Uterus (tissue), 4 donors: ENCODE measurements around the gene DOCK4. TPM values are rescaled to one million over a fixed set of nuclear protein-coding genes. Genes with fewer than 3 reads are reported as not detected.

ENCODE experiments used
- DNase-seq, 2 donors: peaks; one replicate each; pipeline ENCODE4 v3.0.0-alpha.2; 2019 to 2020
- H3K27ac ChIP-seq, 2 donors: fragments of 200-600 bp; sonication (generic); 1 replicate in 1 of 2; 2 replicates in 1 of 2; pipeline ENCODE4 v1.5.1; 2016 to 2018
- H3K27me3 ChIP-seq, 2 donors: fragments of 200-600 bp; sonication (generic); one replicate each; pipeline ENCODE4 v1.5.1; 2018 to 2019; ENCODE audit warnings: control low read depth in 1 of 2
- H3K36me3 ChIP-seq, 2 donors: fragments of 200-600 bp; sonication (generic); one replicate each; pipeline ENCODE4 v1.5.1; 2019; ENCODE audit warnings: control low read depth in 1 of 2
- H3K4me1 ChIP-seq, 2 donors: fragments of 200-600 bp; sonication (generic); one replicate each; pipeline ENCODE4 v1.5.1; 2018 to 2019; ENCODE audit warnings: control low read depth in 1 of 2
- H3K4me3 ChIP-seq, 2 donors: fragments of 200-600 bp; sonication (generic); 1 replicate in 1 of 2; 2 replicates in 1 of 2; pipeline ENCODE4 v1.5.1; 2018 to 2019; ENCODE audit warnings: mild to moderate bottlenecking in 1 of 2
- H3K9me3 ChIP-seq, 2 donors: fragments of 200-600 bp; sonication (generic); one replicate each; pipeline ENCODE4 v1.5.1; 2019; ENCODE audit warnings: control low read depth in 1 of 2
- CTCF ChIP-seq, 4 experiments: fragments of 200-600 bp in 2 of 4; fragments of 450-650 bp in 2 of 4; sonication (generic) in 2 of 4; IDR thresholded peaks; one replicate each; pipeline ENCODE4 v1.5.1; 2016 to 2019; ENCODE audit warnings: antibody characterized with exemption in 4 of 4, mild to moderate bottlenecking in 2 of 4, moderate library complexity in 1 of 4
- POLR2A ChIP-seq, 2 donors: fragments of 450-650 bp; IDR thresholded peaks; one replicate each; pipeline ENCODE4 v1.6.1; 2016; ENCODE audit warnings: antibody characterized with exemption in 2 of 2, mild to moderate bottlenecking in 1 of 2, moderate library complexity in 1 of 2
- intact Hi-C: fragments of 100-400 bp; cut with DNase I; formaldehyde crosslinking; loops from one replicate; pipeline ENCODE4 v1.15.1; 2023; ENCODE audit warnings: low total_unique reads
- total RNA-seq, 4 donors: library from RNA; depleted of rRNA in 3 of 4; stranded (reverse); fragments of >200 nt in 3 of 4; gene quantifications; one replicate each; pipeline versions ENCODE4 v1.1.0 to v1.2.4, GENCODE V29; 2014 to 2023
- donor health status: DM: yes; HTN: yes; CAD: no.

The DOCK4 gene
- total RNA-seq, 4 donors from 2014 or later, result 48.8 to 217 (median 72.3) TPM

GRCh38 chr7:112093409-112093808 is 112.8 kb downstream of the DOCK4 start:
- H3K27ac ChIP-seq, result no peak overlapping the region
- H3K9me3 ChIP-seq, result no peaks in the 10 kb centered on the region
- no peaks in the 10 kb centered on the region for H3K27me3 ChIP-seq
- intact Hi-C loops, result no loop called here
- H3K4me3 ChIP-seq, result no peak overlapping the region
- H3K4me1 ChIP-seq, result no peaks in the 10 kb centered on the region
- H3K36me3 ChIP-seq, result no peaks in the 10 kb centered on the region
- TF ChIP-seq CTCF (IDR thresholded peaks at IDR 0.05) (no peak), POLR2A (IDR thresholded peaks at IDR 0.05) (no peak)
- DNase-seq, result no peak

- H3K4me3 ChIP-seq, result no peak overlapping the region
- no peaks in the 10 kb centered on the region for H3K36me3 ChIP-seq
- no peaks in the 10 kb centered on the region for H3K27me3 ChIP-seq
- TF ChIP-seq CTCF (IDR thresholded peaks at IDR 0.05) (no peak), POLR2A (IDR thresholded peaks at IDR 0.05) (no peak)
- intact Hi-C loops, result no loop called here
- H3K4me1 ChIP-seq, result no peaks in the 10 kb centered on the region
- DNase-seq, result no peak
- H3K9me3 ChIP-seq, result no peaks in the 10 kb centered on the region
- no peak overlapping the region for H3K27ac ChIP-seq
These were observed 113.3 kb downstream of the DOCK4 start for GRCh38 chr7:112092709-112093395.

- no peak for DNase-seq
- Histone ChIP-seq H3K4me1 (no peaks in the 10 kb centered on the region), H3K9me3 (no peaks in the 10 kb centered on the region), H3K36me3 (no peaks in the 10 kb centered on the region), H3K27me3 (no peaks in the 10 kb centered on the region), H3K27ac (no peak overlapping the region), H3K4me3 (no peak overlapping the region)
- TF ChIP-seq POLR2A (IDR thresholded peaks at IDR 0.05) (no peak), CTCF (IDR thresholded peaks at IDR 0.05) (no peak)
- intact Hi-C loops, result no loop called here
These were observed 113.9 kb downstream of the DOCK4 start for GRCh38 chr7:112092306-112092705.

GRCh38 chr7:112091768-112092167 is 114.4 kb downstream of the DOCK4 start:
- intact Hi-C loops, result no loop called here
- Histone ChIP-seq H3K36me3 (no peaks in the 10 kb centered on the region), H3K9me3 (no peaks in the 10 kb centered on the region), H3K27ac (no peak overlapping the region), H3K4me1 (no peaks in the 10 kb centered on the region), H3K27me3 (no peaks in the 10 kb centered on the region), H3K4me3 (no peak overlapping the region)
- DNase-seq, result no peak
- TF ChIP-seq POLR2A (IDR thresholded peaks at IDR 0.05), result no peak
- TF ChIP-seq CTCF (IDR thresholded peaks at IDR 0.05), result no peak

GRCh38 chr7:112089551-112089950 is 116.6 kb downstream of the DOCK4 start:
- no peaks in the 10 kb centered on the region for H3K4me1 ChIP-seq
- intact Hi-C loops, result no loop called here
- H3K27ac ChIP-seq, result no peak overlapping the region
- H3K9me3 ChIP-seq, result no peaks in the 10 kb centered on the region
- no peak for DNase-seq
- no peak overlapping the region for H3K4me3 ChIP-seq
- TF ChIP-seq POLR2A (IDR thresholded peaks at IDR 0.05), result no peak
- no peak for TF ChIP-seq CTCF (IDR thresholded peaks at IDR 0.05)
- no peaks in the 10 kb centered on the region for H3K36me3 ChIP-seq
- H3K27me3 ChIP-seq, result no peaks in the 10 kb centered on the region
